H9 (cell line): ENCODE data around the gene HSPA8. TPM values are rescaled to one million over a fixed set of nuclear protein-coding genes. Genes with fewer than 3 reads are reported as not detected.

Experiments used
- DNase-seq: peaks from one replicate; pipeline ENCODE4 v3.0.0-alpha.2; 2017
- H2AFZ ChIP-seq: one replicate; pipeline ENCODE4 v1.6.1; 2013; ENCODE audit warnings: mild to moderate bottlenecking, low read length, control low read depth, moderate library complexity
- H2AK5ac ChIP-seq: 2 replicates; pipeline ENCODE4 v1.6.1; 2013; ENCODE audit warnings: low read length, control low read depth, mixed read lengths; ENCODE audit not compliant: insufficient read length
- H2BK120ac ChIP-seq: one replicate; pipeline ENCODE4 v1.6.1; 2013; ENCODE audit warnings: low read depth, mild to moderate bottlenecking, low read length, control low read depth, inconsistent platforms; ENCODE audit not compliant: poor library complexity, severe bottlenecking
- H2BK12ac ChIP-seq: 2 replicates; pipeline ENCODE4 v1.6.1; 2013; ENCODE audit warnings: low read length, control low read depth, mixed read lengths, low read depth; ENCODE audit not compliant: insufficient read length
- H2BK15ac ChIP-seq: 2 replicates; pipeline ENCODE4 v1.6.1; 2013; ENCODE audit warnings: low read depth, low read length, control low read depth
- H2BK20ac ChIP-seq: one replicate; pipeline ENCODE4 v1.6.1; 2013; ENCODE audit warnings: low read depth, mild to moderate bottlenecking, low read length, control low read depth, inconsistent platforms; ENCODE audit not compliant: poor library complexity, severe bottlenecking
- H2BK5ac ChIP-seq: 2 replicates; pipeline ENCODE4 v1.6.1; 2013; ENCODE audit warnings: low read length, control low read depth, mixed read lengths; ENCODE audit not compliant: insufficient read length
- H3K14ac ChIP-seq: 2 replicates; pipeline ENCODE4 v1.6.1; 2013; ENCODE audit warnings: low read length, control low read depth; ENCODE audit not compliant: insufficient read depth
- H3K18ac ChIP-seq: 2 replicates; pipeline ENCODE4 v1.6.1; 2013; ENCODE audit warnings: low read depth, mild to moderate bottlenecking, mixed read lengths, low read length, control low read depth; ENCODE audit not compliant: insufficient read length
- H3K23ac ChIP-seq: 2 replicates; pipeline ENCODE4 v1.6.1; 2013; ENCODE audit warnings: low read length, control low read depth, mixed read lengths, low read depth; ENCODE audit not compliant: insufficient read length
- H3K23me2 ChIP-seq: 2 replicates; pipeline ENCODE4 v1.6.1; 2013; ENCODE audit warnings: low read depth, mild to moderate bottlenecking, mixed read lengths, low read length, control low read depth; ENCODE audit not compliant: insufficient read length, poor library complexity, severe bottlenecking
- H3K27ac ChIP-seq: 2 replicates; pipeline ENCODE4 v1.5.1; 2013; ENCODE audit warnings: low read length, control low read depth, mixed read lengths, low read depth; ENCODE audit not compliant: insufficient read length
- H3K27me3 ChIP-seq: 2 replicates; pipeline ENCODE4 v1.6.1; 2013; ENCODE audit warnings: low read length, control low read depth, inconsistent platforms; ENCODE audit not compliant: insufficient read depth
- H3K4ac ChIP-seq: 2 replicates; pipeline ENCODE4 v1.6.1; 2013; ENCODE audit warnings: low read depth, mild to moderate bottlenecking, control low read depth, inconsistent platforms, low read length, moderate library complexity
- H3K4me1 ChIP-seq: 2 replicates; pipeline ENCODE4 v1.6.1; 2013; ENCODE audit warnings: low read length, control low read depth, inconsistent platforms; ENCODE audit not compliant: insufficient read depth
- H3K4me2 ChIP-seq: 2 replicates; pipeline ENCODE4 v1.6.1; 2013; ENCODE audit warnings: low read length, control low read depth, mixed read lengths; ENCODE audit not compliant: insufficient read length, insufficient read depth
- H3K56ac ChIP-seq: 2 replicates; pipeline ENCODE4 v1.6.1; 2013; ENCODE audit warnings: low read depth, mild to moderate bottlenecking, mixed read lengths, low read length, control low read depth; ENCODE audit not compliant: insufficient read length
- H3K79me1 ChIP-seq: 2 replicates; pipeline ENCODE4 v1.6.1; 2013; ENCODE audit warnings: low read depth, mild to moderate bottlenecking, moderate library complexity, low read length, control low read depth, inconsistent platforms; ENCODE audit not compliant: insufficient read depth, poor library complexity, severe bottlenecking
- H3K79me2 ChIP-seq: 2 replicates; pipeline ENCODE4 v1.6.1; 2013; ENCODE audit warnings: low read length, control low read depth, inconsistent platforms; ENCODE audit not compliant: insufficient read depth
- H3K9ac ChIP-seq: 2 replicates; pipeline ENCODE4 v1.6.1; 2013; ENCODE audit warnings: low read length, control low read depth, mixed read lengths; ENCODE audit not compliant: insufficient read length; ENCODE audit errors: extremely low read depth
- H3K9me3 ChIP-seq: one replicate; pipeline ENCODE4 v1.6.1; 2013; ENCODE audit warnings: low read depth, low read length, inconsistent platforms; ENCODE audit not compliant: control insufficient read depth
- H3T11ph ChIP-seq: one replicate; pipeline ENCODE4 v1.6.1; 2013; ENCODE audit warnings: mild to moderate bottlenecking, low read length, control low read depth, inconsistent platforms
- H4K20me1 ChIP-seq: one replicate; pipeline ENCODE4 v1.6.1; 2013; ENCODE audit not compliant: control insufficient read depth, insufficient read length, insufficient read depth
- H4K5ac ChIP-seq: 2 replicates; pipeline ENCODE4 v1.6.1; 2013; ENCODE audit warnings: low read depth, mild to moderate bottlenecking, mixed read lengths, low read length, control low read depth; ENCODE audit not compliant: insufficient read length
- H4K8ac ChIP-seq: replicated peaks from 2 replicates; pipeline ENCODE4 v1.6.1; 2013; ENCODE audit warnings: low read length, control low read depth, mixed read lengths, low read depth; ENCODE audit not compliant: insufficient read length
- H4K91ac ChIP-seq: 2 replicates; pipeline ENCODE4 v1.6.1; 2013; ENCODE audit warnings: low read depth, mild to moderate bottlenecking, moderate library complexity, mixed read lengths, low read length, control low read depth; ENCODE audit not compliant: insufficient read length
- H3K27ac Mint-ChIP-seq, 3 experiments: 2 replicates in 2 of 3; 3 replicates in 1 of 3; pipeline ENCODE4 v1.8.0; 2020 to 2021; ENCODE audit warnings: mixed read lengths in 3 of 3, mild to moderate bottlenecking in 1 of 3, moderate library complexity in 1 of 3
- H3K27me3 Mint-ChIP-seq: 2 replicates; pipeline ENCODE4 v1.8.0; 2021; ENCODE audit warnings: low read depth, mild to moderate bottlenecking, moderate library complexity, mixed read lengths
- H3K36me3 Mint-ChIP-seq, 3 experiments: 2 replicates in 2 of 3; 3 replicates in 1 of 3; pipeline ENCODE4 v1.8.0; 2020 to 2021; ENCODE audit warnings: low read depth in 3 of 3, mixed read lengths in 3 of 3; ENCODE audit not compliant: insufficient read depth in 1 of 3
- H3K4me1 Mint-ChIP-seq, 2 experiments: 2 replicates each; pipeline ENCODE4 v1.8.0; 2020; ENCODE audit warnings: mixed read lengths in 2 of 2
- H3K4me3 Mint-ChIP-seq, 2 experiments: 2 replicates in 1 of 2; 3 replicates in 1 of 2; pipeline ENCODE4 v1.8.0; 2020 to 2021; ENCODE audit warnings: mild to moderate bottlenecking in 2 of 2, mixed read lengths in 2 of 2, moderate library complexity in 1 of 2
- H3K9me3 Mint-ChIP-seq, 2 experiments: 2 replicates in 1 of 2; 3 replicates in 1 of 2; pipeline ENCODE4 v1.8.0; 2020; ENCODE audit warnings: mild to moderate bottlenecking in 2 of 2, mixed read lengths in 2 of 2, moderate library complexity in 1 of 2
- WGBS: extraction: QIAGEN DNeasy Blood & Tissue Kit; methylation state at CpG from one replicate; pipeline ENCODE4 v1.1.7; 2013; ENCODE audit warnings: missing lambda C conversion rate, low lambda C conversion rate, mixed read lengths; ENCODE audit not compliant: insufficient read length; ENCODE audit errors: extremely low coverage; 5-methylcytosine and 5-hydroxymethylcytosine counted together
- total RNA-seq: library from RNA; stranded (reverse); gene quantifications from 2 replicates; pipeline ENCODE4 v1.2.1, GENCODE V29; 2021
- TF ChIP-seq, protein P1 (sequence below): fragments of 200-600 bp; sonication (generic); conservative IDR thresholded peaks from 3 replicates; pipeline ENCODE4 v1.8.0; 2021; ENCODE audit warnings: antibody characterized with exemption, mild to moderate bottlenecking

Gene HSPA8
- total RNA-seq, 1 experiment from 2014 or later, result 2,160 TPM

- Histone ChIP-seq H3K79me2 (no peaks in the 10 kb centered on the region), H3K27me3 (no peaks in the 10 kb centered on the region), H3K18ac (no peak overlapping the region), H3K9ac (no peak overlapping the region), H2BK5ac (no peak overlapping the region), H3K23me2 (no peaks in the 10 kb centered on the region), H4K91ac (no peak overlapping the region), H2BK12ac (no peak overlapping the region), H3K56ac (no peak overlapping the region), H3K14ac (no peak overlapping the region), H4K20me1 (no peaks in the 10 kb centered on the region), H3K79me1 (no peaks in the 10 kb centered on the region), H3K4me1 (no peaks in the 10 kb centered on the region), H2AK5ac (no peak overlapping the region), H3K4me2 (no peak overlapping the region), H4K5ac (no peak overlapping the region), H2BK20ac (no peak overlapping the region), H2BK120ac (no peak overlapping the region), H2AFZ (no peak overlapping the region), H3K27ac (no peak overlapping the region), H3T11ph (no peak overlapping the region), H3K23ac (no peak overlapping the region), H3K4ac (no peak overlapping the region), H4K8ac (no peak overlapping the region), H3K9me3 (no peaks in the 10 kb centered on the region), H2BK15ac (no peak overlapping the region)
- H3K9me3 Mint-ChIP-seq, result no peaks in the 10 kb centered on the region
- peaks cover 7 to 12% (median 12%) of the 10 kb centered on the region in 3 experiments; a peak in 6 of 7 replicates for H3K36me3 Mint-ChIP-seq
- H3K4me3 Mint-ChIP-seq, result no peak overlapping the region
- no peaks in the 10 kb centered on the region for H3K27me3 Mint-ChIP-seq
- TF ChIP-seq, protein P1, sequence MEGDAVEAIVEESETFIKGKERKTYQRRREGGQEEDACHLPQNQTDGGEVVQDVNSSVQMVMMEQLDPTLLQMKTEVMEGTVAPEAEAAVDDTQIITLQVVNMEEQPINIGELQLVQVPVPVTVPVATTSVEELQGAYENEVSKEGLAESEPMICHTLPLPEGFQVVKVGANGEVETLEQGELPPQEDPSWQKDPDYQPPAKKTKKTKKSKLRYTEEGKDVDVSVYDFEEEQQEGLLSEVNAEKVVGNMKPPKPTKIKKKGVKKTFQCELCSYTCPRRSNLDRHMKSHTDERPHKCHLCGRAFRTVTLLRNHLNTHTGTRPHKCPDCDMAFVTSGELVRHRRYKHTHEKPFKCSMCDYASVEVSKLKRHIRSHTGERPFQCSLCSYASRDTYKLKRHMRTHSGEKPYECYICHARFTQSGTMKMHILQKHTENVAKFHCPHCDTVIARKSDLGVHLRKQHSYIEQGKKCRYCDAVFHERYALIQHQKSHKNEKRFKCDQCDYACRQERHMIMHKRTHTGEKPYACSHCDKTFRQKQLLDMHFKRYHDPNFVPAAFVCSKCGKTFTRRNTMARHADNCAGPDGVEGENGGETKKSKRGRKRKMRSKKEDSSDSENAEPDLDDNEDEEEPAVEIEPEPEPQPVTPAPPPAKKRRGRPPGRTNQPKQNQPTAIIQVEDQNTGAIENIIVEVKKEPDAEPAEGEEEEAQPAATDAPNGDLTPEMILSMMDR, result no peak
- DNase-seq, result no peak
- no peak overlapping the region for H3K27ac Mint-ChIP-seq
- no CpG with 5 or more reads among the region's 4 CpGs for WGBS
- H3K4me1 Mint-ChIP-seq, result no peaks in the 10 kb centered on the region
Measured at GRCh38 chr11:123082977-123083376, 21.0 kb upstream of the HSPA8 start.
